RWPE2 (cell line): ENCODE data around the gene GPR78.

Experiments used
- ATAC-seq: fragments of 200-7000 bp; cut with Tn5 transposase; 3 replicates; pipeline ENCODE4 v1.9.1; 2021; ENCODE audit warnings: low read depth
- DNase-seq: peaks from one replicate; pipeline ENCODE4 v3.0.0-alpha.2; 2020; ENCODE audit warnings: low spot score
- H3K27ac ChIP-seq: fragments of 450-650 bp; 2 replicates; pipeline ENCODE4 v1.5.1; 2017; ENCODE audit warnings: mild to moderate bottlenecking; ENCODE audit not compliant: poor library complexity, severe bottlenecking
- H3K27me3 ChIP-seq: fragments of 250-450 bp; sonication (Bioruptor Pico); 2 replicates; pipeline ENCODE4 v1.5.1; 2021; ENCODE audit warnings: mild to moderate bottlenecking, moderate library complexity; ENCODE audit not compliant: insufficient read depth, poor library complexity, severe bottlenecking
- H3K36me3 ChIP-seq: fragments of 250-450 bp; sonication (Bioruptor Pico); 2 replicates; pipeline ENCODE4 v1.5.1; 2020; ENCODE audit warnings: low read depth, mild to moderate bottlenecking, moderate library complexity
- H3K4me1 ChIP-seq: fragments of 250-450 bp; sonication (Bioruptor Pico); 2 replicates; pipeline ENCODE4 v1.5.1; 2021; ENCODE audit warnings: mild to moderate bottlenecking, moderate library complexity; ENCODE audit not compliant: insufficient read depth, poor library complexity, severe bottlenecking
- H3K4me3 ChIP-seq: fragments of 250-450 bp; sonication (Bioruptor Pico); 2 replicates; pipeline ENCODE4 v1.5.1; 2021; ENCODE audit warnings: mild to moderate bottlenecking, moderate library complexity; ENCODE audit not compliant: severe bottlenecking
- H3K9me3 ChIP-seq: fragments of 250-450 bp; sonication (Bioruptor Pico); 2 replicates; pipeline ENCODE4 v1.5.1; 2021; ENCODE audit warnings: mild to moderate bottlenecking, moderate library complexity; ENCODE audit not compliant: severe bottlenecking
- CTCF ChIP-seq: fragments of 450-650 bp; IDR thresholded peaks from one replicate; pipeline ENCODE4 v1.5.1; 2017; ENCODE audit warnings: mild to moderate bottlenecking, moderate library complexity; ENCODE audit not compliant: poor library complexity, severe bottlenecking

GPR78 gene

GRCh38 chr4:8600266-8600665, 20.1 kb downstream of the GPR78 start:
- no peak for TF ChIP-seq CTCF
- Histone ChIP-seq H3K36me3 (no peaks in the 10 kb centered on the region), H3K4me1 (no peaks in the 10 kb centered on the region), H3K9me3 (no peaks in the 10 kb centered on the region), H3K27ac (no peak overlapping the region), H3K27me3 (no peaks in the 10 kb centered on the region), H3K4me3 (no peak overlapping the region)
- no peak for ATAC-seq
- DNase-seq: no peak

GRCh38 chr4:8600686-8601085, 20.5 kb downstream of the GPR78 start:
- Histone ChIP-seq H3K27ac (no peak overlapping the region), H3K36me3 (no peaks in the 10 kb centered on the region), H3K9me3 (no peaks in the 10 kb centered on the region), H3K4me1 (no peaks in the 10 kb centered on the region), H3K4me3 (no peak overlapping the region), H3K27me3 (no peaks in the 10 kb centered on the region)
- DNase-seq (no peak), ATAC-seq (no peak)
- TF ChIP-seq CTCF: no peak

GRCh38 chr4:8601086-8601485, 20.9 kb downstream of the GPR78 start:
- ATAC-seq (no peak), DNase-seq (no peak)
- H3K27ac ChIP-seq: no peak overlapping the region
- no peaks in the 10 kb centered on the region for H3K36me3 ChIP-seq
- TF ChIP-seq CTCF: no peak
- H3K4me3 ChIP-seq: no peak overlapping the region
- H3K9me3 ChIP-seq: no peaks in the 10 kb centered on the region
- no peaks in the 10 kb centered on the region for H3K4me1 ChIP-seq
- H3K27me3 ChIP-seq: no peaks in the 10 kb centered on the region

GRCh38 chr4:8601556-8601955, 21.4 kb downstream of the GPR78 start:
- no peak for TF ChIP-seq CTCF
- ATAC-seq: no peak
- no peaks in the 10 kb centered on the region for H3K9me3 ChIP-seq
- no peak for DNase-seq
- no peaks in the 10 kb centered on the region for H3K36me3 ChIP-seq
- H3K4me1 ChIP-seq: no peaks in the 10 kb centered on the region
- H3K27ac ChIP-seq: no peak overlapping the region
- no peak overlapping the region for H3K4me3 ChIP-seq
- H3K27me3 ChIP-seq: no peaks in the 10 kb centered on the region

- Histone ChIP-seq H3K4me1 (no peaks in the 10 kb centered on the region), H3K9me3 (no peaks in the 10 kb centered on the region), H3K27me3 (no peaks in the 10 kb centered on the region), H3K36me3 (no peaks in the 10 kb centered on the region), H3K27ac (no peak overlapping the region), H3K4me3 (no peak overlapping the region)
- TF ChIP-seq CTCF: no peak
- ATAC-seq (no peak), DNase-seq (no peak)
Observed at GRCh38 chr4:8602686-8603430, 22.7 kb downstream of the GPR78 start.
